Duodenal mucosa (tissue), 2 donors: ENCODE measurements around the gene BSPRY.
A peak's percentile ranks its signal among the peaks of the same experiment; 100 is the strongest.

ENCODE experiments used
- H3K27ac ChIP-seq: one replicate; pipeline ENCODE4 v1.7.0; 2013; ENCODE audit warnings: low read depth, low read length
- H3K27me3 ChIP-seq, 2 donors: one replicate each; pipeline ENCODE4 v1.7.0; 2013; ENCODE audit warnings: low read length in 2 of 2, control low read depth in 1 of 2; ENCODE audit not compliant: insufficient read depth in 2 of 2, control insufficient read depth in 1 of 2
- H3K36me3 ChIP-seq, 2 donors: one replicate each; pipeline ENCODE4 v1.7.0; 2013; ENCODE audit warnings: low read length in 2 of 2, control low read depth in 1 of 2; ENCODE audit not compliant: insufficient read depth in 2 of 2, control insufficient read depth in 1 of 2
- H3K4me1 ChIP-seq, 2 donors: one replicate each; pipeline ENCODE4 v1.7.0; 2013; ENCODE audit warnings: low read length in 2 of 2, control low read depth in 1 of 2; ENCODE audit not compliant: insufficient read depth in 2 of 2, control insufficient read depth in 1 of 2
- H3K4me3 ChIP-seq, 2 donors: one replicate each; pipeline ENCODE4 v1.7.0; 2013; ENCODE audit warnings: low read length in 2 of 2, low read depth in 1 of 2
- H3K9ac ChIP-seq, 2 donors: one replicate each; pipeline ENCODE4 v1.7.0; 2013; ENCODE audit warnings: low read length in 2 of 2, low read depth in 1 of 2
- H3K9me3 ChIP-seq, 2 donors: one replicate each; pipeline ENCODE4 v1.7.0; 2013; ENCODE audit warnings: low read length in 2 of 2, control low read depth in 1 of 2; ENCODE audit not compliant: control insufficient read depth in 1 of 2

Gene BSPRY

GRCh38 chr9:113368982-113369854, 19.9 kb downstream of the BSPRY start:
- no peaks in the 10 kb centered on the region for H3K27me3 ChIP-seq
- no peak overlapping the region for H3K27ac ChIP-seq
- H3K4me3 ChIP-seq = no peak overlapping the region
- no peaks in the 10 kb centered on the region for H3K9me3 ChIP-seq
- peaks cover 19 to 23% of the 10 kb centered on the region in 2 donors for H3K36me3 ChIP-seq
- peaks cover 19 to 24% of the 10 kb centered on the region in 2 donors for H3K4me1 ChIP-seq
- H3K9ac ChIP-seq = no peak overlapping the region

- Histone ChIP-seq H3K27ac (no peak overlapping the region), H3K4me3 (no peak overlapping the region)
These were observed 20.5 kb downstream of the BSPRY start for GRCh38 chr9:113369855-113370140.

GRCh38 chr9:113370806-113371325, 21.5 kb downstream of the BSPRY start:
- Histone ChIP-seq H3K27ac (no peak overlapping the region), H3K4me3 (no peak overlapping the region), H3K9ac (no peak overlapping the region), H3K9me3 (no peaks in the 10 kb centered on the region), H3K36me3 (peaks cover 23 to 33% of the 10 kb centered on the region in 2 donors), H3K4me1 (peaks cover 31 to 40% of the 10 kb centered on the region in 2 donors), H3K27me3 (no peaks in the 10 kb centered on the region)

More at GRCh38 chr9:113369855-113370140, 20.5 kb downstream of the BSPRY start:
- peaks cover 23 to 27% of the 10 kb centered on the region in 2 donors for H3K36me3 ChIP-seq
- peaks cover 23 to 29% of the 10 kb centered on the region in 2 donors for H3K4me1 ChIP-seq
- H3K9me3 ChIP-seq = no peaks in the 10 kb centered on the region
- no peaks in the 10 kb centered on the region for H3K27me3 ChIP-seq
- H3K9ac ChIP-seq = no peak overlapping the region

GRCh38 chr9:113372059-113372458, 22.7 kb downstream of the BSPRY start:
- peaks cover 31 to 41% of the 10 kb centered on the region in 2 donors for H3K4me1 ChIP-seq
- H3K36me3 ChIP-seq = peaks cover 23 to 33% of the 10 kb centered on the region in 2 donors
- H3K27ac ChIP-seq = no peak overlapping the region
- H3K4me3 ChIP-seq = no peak overlapping the region
- H3K9ac ChIP-seq = no peak overlapping the region
- H3K9me3 ChIP-seq = no peaks in the 10 kb centered on the region
- H3K27me3 ChIP-seq = no peaks in the 10 kb centered on the region

- Histone ChIP-seq H3K4me3 (peak overlapping the region; percentile 43 to 53), H3K4me1 (peaks cover 31 to 45% of the 10 kb centered on the region in 2 donors), H3K9me3 (no peaks in the 10 kb centered on the region), H3K27ac (no peak overlapping the region), H3K36me3 (peaks cover 22 to 33% of the 10 kb centered on the region in 2 donors), H3K27me3 (no peaks in the 10 kb centered on the region), H3K9ac (peak overlapping the region; percentile 22 to 39)
These were observed 23.9 kb downstream of the BSPRY start for GRCh38 chr9:113373256-113373655.

GRCh38 chr9:113373676-113374392, 24.5 kb downstream of the BSPRY start:
- peak overlapping the region; percentile 29 to 39 for H3K9ac ChIP-seq
- H3K27ac ChIP-seq = no peak overlapping the region
- peaks cover 35 to 49% of the 10 kb centered on the region in 2 donors for H3K4me1 ChIP-seq
- H3K4me3 ChIP-seq = peak overlapping the region; percentile 43 to 53
- peaks cover 19 to 33% of the 10 kb centered on the region in 2 donors for H3K36me3 ChIP-seq
- no peaks in the 10 kb centered on the region for H3K27me3 ChIP-seq
- H3K9me3 ChIP-seq = no peaks in the 10 kb centered on the region

- peak overlapping the region; percentile 65 to 88 for H3K4me3 ChIP-seq
- H3K36me3 ChIP-seq = peaks cover 19 to 33% of the 10 kb centered on the region in 2 donors
- peak overlapping the region; percentile 51 for H3K27ac ChIP-seq
- no peaks in the 10 kb centered on the region for H3K9me3 ChIP-seq
- no peaks in the 10 kb centered on the region for H3K27me3 ChIP-seq
- peaks cover 40 to 56% of the 10 kb centered on the region in 2 donors for H3K4me1 ChIP-seq
- H3K9ac ChIP-seq = peak overlapping the region; percentile 44 to 64
These were observed 26.0 kb downstream of the BSPRY start for GRCh38 chr9:113375057-113376023.

GRCh38 chr9:113376634-113377567, 27.6 kb downstream of the BSPRY start, which contains the start of gene HDHD3:
TSS of gene HDHD3 (minus strand) at chr9:113376986. CDS start at chr9:113374354, 2,632 bp downstream.
- Histone ChIP-seq H3K27me3 (no peaks in the 10 kb centered on the region), H3K4me3 (peak within 1 kb of the TSS; percentile 83 to 88), H3K36me3 (peaks cover 19 to 32% of the 10 kb centered on the region in 2 donors), H3K9me3 (no peaks in the 10 kb centered on the region), H3K9ac (peak within 1 kb of the TSS; percentile 83 to 89), H3K27ac (peak within 1 kb of the TSS; percentile 90), H3K4me1 (peaks cover 49 to 61% of the 10 kb centered on the region in 2 donors)
